Ectodermal cell (in vitro differentiated cells): ENCODE measurements around the gene CCDC91.

Experiments used
- H3K27ac ChIP-seq: 2 replicates; pipeline ENCODE4 v1.7.0; 2013; ENCODE audit warnings: mild to moderate bottlenecking, low read depth, low read length; ENCODE audit not compliant: insufficient read depth, poor library complexity, severe bottlenecking
- H3K27me3 ChIP-seq: 2 replicates; pipeline ENCODE4 v1.7.0; 2013; ENCODE audit warnings: mild to moderate bottlenecking, low read length; ENCODE audit not compliant: insufficient read depth, control insufficient read depth, poor library complexity, severe bottlenecking
- H3K36me3 ChIP-seq: one replicate; pipeline ENCODE4 v1.7.0; 2013; ENCODE audit warnings: low read length; ENCODE audit not compliant: control insufficient read depth, insufficient read depth
- H3K4me1 ChIP-seq: one replicate; pipeline ENCODE4 v1.7.0; 2013; ENCODE audit warnings: low read length; ENCODE audit not compliant: control insufficient read depth, insufficient read depth
- H3K4me3 ChIP-seq: 2 replicates; pipeline ENCODE4 v1.7.0; 2013; ENCODE audit warnings: low read depth, low read length, control low read depth; ENCODE audit not compliant: insufficient read depth
- H3K9me3 ChIP-seq: 2 replicates; pipeline ENCODE4 v1.7.0; 2013; ENCODE audit warnings: mild to moderate bottlenecking, low read length, moderate library complexity; ENCODE audit not compliant: control insufficient read depth
- WGBS, 2 experiments: methylation state at CpG; one replicate each; pipeline ENCODE4 v1.1.7; 2013; ENCODE audit warnings: missing lambda C conversion rate in 2 of 2; 5-methylcytosine and 5-hydroxymethylcytosine counted together

The CCDC91 gene

DNA sequence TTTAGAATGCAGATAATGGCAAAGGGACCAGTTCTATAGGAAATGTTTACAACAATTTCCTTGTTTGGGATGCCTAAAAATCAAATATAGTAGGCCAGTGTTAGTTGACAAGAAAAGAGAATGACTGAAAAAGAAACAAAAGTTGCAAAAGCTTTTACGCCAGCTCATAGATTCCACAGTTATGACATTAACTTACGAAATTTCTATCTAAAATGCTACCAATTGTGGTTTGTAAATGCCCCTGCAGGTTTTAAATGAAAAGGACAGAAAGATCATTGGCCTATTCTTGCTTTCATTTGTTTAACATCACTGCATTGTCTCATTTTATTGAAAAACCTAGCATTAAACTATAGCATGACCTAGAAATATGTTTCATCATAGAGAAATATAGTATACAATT is 345.8 kb downstream of the CCDC91 start:
- Histone ChIP-seq H3K27me3 (no peaks in the 10 kb centered on the region), H3K27ac (no peak overlapping the region), H3K4me1 (no peaks in the 10 kb centered on the region), H3K4me3 (no peak overlapping the region), H3K9me3 (no peaks in the 10 kb centered on the region), H3K36me3 (no peaks in the 10 kb centered on the region)
- 90 to 100% methylated on average over 2 of the region's 2 CpGs for WGBS, 2 experiments

DNA sequence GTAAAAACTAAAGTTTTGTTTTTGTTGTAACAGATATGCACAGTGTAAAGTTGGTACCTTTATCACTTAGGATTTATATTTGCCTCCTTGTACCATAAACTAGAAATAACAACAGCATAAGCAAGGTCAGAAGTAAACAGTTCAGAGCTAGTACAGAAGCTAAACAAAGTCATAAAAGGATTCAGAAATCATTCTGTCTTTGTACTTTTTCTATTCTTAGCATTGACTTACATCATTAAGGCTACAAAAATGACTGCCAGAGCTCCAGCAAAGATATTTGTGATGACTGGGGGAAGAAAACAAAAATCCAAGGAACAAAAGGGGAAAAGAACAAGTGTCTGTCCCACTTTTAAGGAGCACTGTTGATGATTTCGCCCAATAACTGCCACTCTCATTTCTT is 347.2 kb downstream of the CCDC91 start:
- Histone ChIP-seq H3K36me3 (no peaks in the 10 kb centered on the region), H3K4me1 (no peaks in the 10 kb centered on the region), H3K9me3 (no peaks in the 10 kb centered on the region), H3K4me3 (no peak overlapping the region), H3K27me3 (no peaks in the 10 kb centered on the region), H3K27ac (no peak overlapping the region)
- WGBS, 2 experiments: 82 to 100% methylated on average over 1 of the region's 1 CpG

DNA sequence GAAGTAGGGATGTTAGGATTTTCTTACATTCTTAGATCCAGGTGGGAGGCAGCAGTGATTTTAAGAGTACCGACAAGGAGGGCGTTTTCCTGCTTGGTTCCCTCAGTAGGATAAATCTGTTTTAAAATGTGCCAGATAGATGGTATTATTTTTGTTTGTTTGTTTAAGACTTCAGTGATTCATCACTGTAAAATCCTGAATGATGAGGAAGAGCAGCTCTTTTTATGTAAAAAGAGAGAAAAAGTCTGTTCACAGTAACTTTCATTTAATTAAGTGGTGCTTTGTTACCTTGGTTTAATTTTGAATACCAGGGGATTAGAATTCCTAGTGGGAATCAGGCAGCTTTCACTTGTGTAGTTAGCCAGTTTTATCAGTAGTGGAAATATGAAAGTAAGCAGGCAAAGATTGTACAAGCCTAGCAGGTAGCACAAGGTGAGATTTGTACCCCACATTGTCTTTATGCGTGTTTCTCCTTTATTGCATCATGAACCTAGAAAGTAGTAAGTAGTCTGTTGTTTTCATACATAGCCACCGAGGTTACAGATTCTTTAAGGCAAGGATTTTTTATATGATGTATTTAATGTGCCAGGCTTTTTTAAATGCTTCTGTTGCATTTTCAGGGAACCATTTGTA is 349.6 kb downstream of the CCDC91 start:
- Histone ChIP-seq H3K36me3 (no peaks in the 10 kb centered on the region), H3K4me1 (no peaks in the 10 kb centered on the region), H3K27ac (no peak overlapping the region), H3K27me3 (no peaks in the 10 kb centered on the region), H3K9me3 (no peaks in the 10 kb centered on the region), H3K4me3 (no peak overlapping the region)
- 96 to 98% methylated on average over 4 of the region's 4 CpGs for WGBS, 2 experiments

DNA sequence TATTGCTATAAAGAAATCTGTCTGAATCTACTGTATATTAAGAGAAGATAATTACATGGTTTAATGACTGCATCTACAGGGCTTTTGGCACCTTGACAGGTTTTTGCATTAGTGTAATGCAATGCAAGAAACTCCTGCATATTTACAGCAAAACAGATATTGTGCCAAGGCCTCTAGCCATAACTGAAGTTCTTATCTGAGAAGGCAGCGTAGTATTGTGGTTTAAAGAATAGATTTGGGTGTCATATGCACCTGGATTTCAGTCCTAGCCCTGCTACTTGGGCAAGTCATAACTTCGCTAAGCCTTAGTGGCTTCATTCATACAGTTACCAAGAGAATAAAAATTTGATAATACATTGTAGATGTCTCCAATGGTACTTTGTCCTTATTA is 350.1 kb downstream of the CCDC91 start:
- Histone ChIP-seq H3K4me1 (no peaks in the 10 kb centered on the region), H3K36me3 (no peaks in the 10 kb centered on the region), H3K27ac (no peak overlapping the region), H3K27me3 (no peaks in the 10 kb centered on the region), H3K9me3 (no peaks in the 10 kb centered on the region), H3K4me3 (no peak overlapping the region)
- WGBS, 2 experiments: 98 to 100% methylated on average over 1 to 2 of the region's 2 CpGs

DNA sequence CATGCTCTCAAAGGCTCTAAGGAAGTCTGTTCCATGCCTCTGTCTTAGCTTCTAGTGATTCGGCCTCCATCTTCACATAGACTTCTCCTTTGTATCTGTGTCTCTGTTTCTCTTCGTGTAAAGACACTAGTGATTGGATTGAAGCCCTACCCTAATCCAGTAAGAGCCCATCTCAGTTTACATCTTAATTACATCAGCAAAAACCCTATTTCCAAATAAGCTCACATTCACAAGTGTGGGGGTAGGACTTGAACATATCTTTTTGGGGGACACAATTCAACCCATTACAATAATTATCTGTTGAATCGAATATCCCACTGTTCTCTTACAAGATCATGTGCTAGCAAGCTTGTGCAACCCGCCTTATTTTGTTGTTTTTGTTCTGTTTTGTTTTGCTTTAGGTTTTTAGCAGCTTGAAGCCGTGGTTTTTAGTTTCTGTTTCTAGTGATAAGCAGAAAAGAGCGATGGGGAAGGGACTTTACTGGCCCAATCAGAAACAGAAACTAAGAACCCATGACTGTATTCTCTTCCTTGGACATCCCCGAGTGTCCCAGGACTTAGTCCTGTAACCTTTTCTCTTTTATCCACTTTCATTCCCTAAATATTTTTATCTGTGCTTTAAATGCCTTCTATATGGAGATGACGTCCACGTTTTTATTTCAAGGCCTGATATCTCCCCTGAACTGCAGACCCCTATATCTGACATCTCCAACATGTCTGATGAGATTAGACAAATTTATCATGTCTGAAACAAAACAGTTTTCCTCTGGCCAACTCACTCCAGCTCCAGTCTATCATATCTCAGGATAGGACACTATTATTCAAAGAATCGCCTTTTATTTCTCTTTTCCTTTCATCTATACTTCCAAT is 353.0 kb downstream of the CCDC91 start:
- 92 to 94% methylated on average over 10 of the region's 10 CpGs for WGBS, 2 experiments
- H3K9me3 ChIP-seq: no peaks in the 10 kb centered on the region

DNA sequence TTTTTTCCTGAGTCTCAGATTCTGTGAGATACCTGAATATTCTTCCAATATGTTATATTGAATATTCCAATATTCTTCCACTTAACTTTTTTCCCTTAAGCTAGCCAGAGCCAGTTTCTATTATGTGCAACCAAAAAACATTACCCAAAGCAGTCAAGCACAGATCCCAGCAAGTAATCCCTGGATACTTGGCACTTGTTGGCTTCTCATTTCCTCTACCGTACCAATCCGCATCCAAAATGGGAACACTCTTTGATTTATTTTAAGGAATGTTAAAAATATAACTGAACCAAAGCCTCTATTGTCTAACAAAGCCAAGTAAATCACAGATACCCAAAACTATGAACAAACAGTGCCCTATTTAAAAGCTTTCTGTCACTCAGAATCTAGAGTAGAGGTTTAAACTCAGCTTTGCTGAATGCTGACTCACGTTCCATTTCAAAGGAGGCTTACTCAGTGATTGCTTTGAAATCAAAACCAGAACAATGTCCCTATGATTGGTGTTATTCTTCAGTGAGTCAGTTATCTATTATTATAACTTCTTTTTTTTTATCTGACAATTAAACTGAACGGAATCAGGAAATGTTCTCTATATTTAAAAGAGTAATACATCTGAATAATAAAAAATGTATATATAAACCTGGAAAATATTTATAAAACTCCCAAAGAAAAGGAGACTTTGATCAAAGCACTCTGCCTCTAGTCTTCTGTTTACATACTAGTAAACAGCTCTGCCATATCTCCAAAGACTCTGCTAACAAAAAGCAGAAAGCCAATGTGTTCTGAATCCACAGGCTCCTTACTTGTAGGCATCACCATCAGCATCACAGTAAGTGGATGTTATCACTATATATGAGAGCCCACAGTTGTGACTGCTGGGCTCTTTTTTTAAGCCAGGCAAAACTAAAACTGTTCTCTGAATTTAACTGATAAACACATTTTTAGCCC is 360.8 kb downstream of the CCDC91 start:
- 79 to 86% methylated on average over 3 of the region's 4 CpGs for whole genome bisulfite sequencing, 2 experiments
- Histone ChIP-seq H3K27me3 (no peaks in the 10 kb centered on the region), H3K4me3 (no peak overlapping the region), H3K4me1 (no peaks in the 10 kb centered on the region), H3K36me3 (no peaks in the 10 kb centered on the region), H3K27ac (no peak overlapping the region), H3K9me3 (no peaks in the 10 kb centered on the region)

More for the DNA sequence above, 353.0 kb downstream of the CCDC91 start:
- Histone ChIP-seq H3K36me3 (no peaks in the 10 kb centered on the region), H3K4me1 (no peaks in the 10 kb centered on the region), H3K27ac (no peak overlapping the region), H3K4me3 (no peak overlapping the region), H3K27me3 (no peaks in the 10 kb centered on the region)

DNA sequence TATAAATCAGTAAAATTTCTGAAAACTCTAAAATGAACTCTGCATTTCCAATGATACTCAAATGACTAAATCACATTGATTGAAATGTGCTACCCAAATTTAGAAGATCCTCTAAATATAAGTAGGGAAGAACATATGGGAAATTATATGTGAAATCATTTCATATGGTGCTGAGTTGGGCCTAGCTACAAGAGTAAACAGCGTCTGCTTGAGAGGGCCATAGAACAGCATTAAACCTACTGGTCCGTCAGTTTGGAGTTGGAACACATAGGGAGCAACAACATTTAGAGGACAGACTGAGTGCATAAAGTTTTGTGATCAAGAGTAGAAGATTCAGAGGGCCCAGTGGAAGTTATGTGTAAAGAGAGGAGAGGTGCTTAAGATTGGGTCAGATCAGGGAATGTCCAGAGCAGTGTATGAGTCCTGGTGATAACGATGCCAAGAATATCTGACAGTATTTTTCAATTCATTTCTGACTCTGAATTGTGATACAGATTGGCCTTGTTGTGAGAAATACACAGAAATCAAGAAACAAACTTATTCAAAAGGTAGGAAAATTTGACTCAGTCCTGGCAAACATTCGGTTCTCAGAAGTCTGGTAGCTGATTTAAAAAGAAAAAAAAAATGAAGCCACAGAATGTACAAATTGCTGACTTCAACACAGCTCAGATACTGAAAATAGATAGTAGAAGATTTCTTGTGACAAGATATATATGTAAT is 362.2 kb downstream of the CCDC91 start:
- 92 to 95% methylated on average over 4 of the region's 4 CpGs for WGBS, 2 experiments
- H3K27ac ChIP-seq: no peak overlapping the region
- H3K4me1 ChIP-seq: no peaks in the 10 kb centered on the region

DNA sequence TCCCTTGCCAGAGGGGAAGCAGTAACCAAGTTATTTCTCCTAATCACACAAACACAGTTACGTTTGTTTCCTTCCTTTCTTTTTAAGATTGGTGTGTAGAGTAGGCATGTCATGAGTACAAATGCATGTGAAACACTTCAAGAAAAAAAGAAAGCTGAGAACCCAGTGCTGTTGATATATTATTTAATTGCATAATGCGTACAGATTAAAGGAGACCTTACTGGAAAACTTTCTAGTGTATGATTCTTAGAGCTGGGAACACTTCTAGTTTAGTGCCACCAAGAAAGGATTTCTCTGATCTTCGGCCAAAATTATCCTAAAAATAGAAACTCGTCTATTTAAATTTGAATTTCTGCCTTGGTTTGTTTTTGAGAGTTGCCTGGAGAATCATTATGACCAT is 365.5 kb downstream of the CCDC91 start:
- Histone ChIP-seq H3K4me1 (no peaks in the 10 kb centered on the region), H3K36me3 (no peaks in the 10 kb centered on the region), H3K9me3 (no peaks in the 10 kb centered on the region), H3K27ac (no peak overlapping the region), H3K27me3 (no peaks in the 10 kb centered on the region), H3K4me3 (no peak overlapping the region)
- WGBS, 2 experiments: 96 to 98% methylated on average over 3 of the region's 4 CpGs

More for the DNA sequence above, 362.2 kb downstream of the CCDC91 start:
- Histone ChIP-seq H3K27me3 (no peaks in the 10 kb centered on the region), H3K4me3 (no peak overlapping the region), H3K9me3 (no peaks in the 10 kb centered on the region), H3K36me3 (no peaks in the 10 kb centered on the region)

DNA sequence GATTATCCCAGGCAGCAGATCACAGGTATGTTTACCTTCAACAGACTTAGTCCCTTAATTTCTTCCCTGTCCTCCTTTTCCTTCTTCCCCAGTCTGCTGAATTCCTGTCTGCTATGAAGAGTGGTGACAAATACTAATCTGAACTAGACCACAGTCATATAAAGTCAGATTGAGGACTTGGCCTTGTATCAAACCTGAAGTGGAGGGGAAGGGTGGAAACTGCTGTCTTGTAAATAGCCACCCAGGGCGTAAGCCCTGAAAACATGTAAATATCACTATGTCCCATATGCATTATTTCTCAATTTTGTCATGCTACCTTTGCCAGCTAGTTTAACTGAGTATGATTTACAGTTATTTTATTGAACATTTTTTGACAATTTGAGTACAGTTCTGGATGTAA is 368.0 kb downstream of the CCDC91 start:
- no peaks in the 10 kb centered on the region for H3K4me1 ChIP-seq

More for the DNA sequence above, 368.0 kb downstream of the CCDC91 start:
- Histone ChIP-seq H3K27me3 (no peaks in the 10 kb centered on the region), H3K36me3 (no peaks in the 10 kb centered on the region), H3K4me3 (no peak overlapping the region), H3K27ac (no peak overlapping the region), H3K9me3 (no peaks in the 10 kb centered on the region)
- 80 to 100% methylated on average over 1 of the region's 1 CpG for WGBS, 2 experiments
